ENCODE data around the gene TRMT112.
A peak's percentile ranks its signal among the peaks of the same experiment; 100 is the strongest.

The TRMT112 gene

DNA sequence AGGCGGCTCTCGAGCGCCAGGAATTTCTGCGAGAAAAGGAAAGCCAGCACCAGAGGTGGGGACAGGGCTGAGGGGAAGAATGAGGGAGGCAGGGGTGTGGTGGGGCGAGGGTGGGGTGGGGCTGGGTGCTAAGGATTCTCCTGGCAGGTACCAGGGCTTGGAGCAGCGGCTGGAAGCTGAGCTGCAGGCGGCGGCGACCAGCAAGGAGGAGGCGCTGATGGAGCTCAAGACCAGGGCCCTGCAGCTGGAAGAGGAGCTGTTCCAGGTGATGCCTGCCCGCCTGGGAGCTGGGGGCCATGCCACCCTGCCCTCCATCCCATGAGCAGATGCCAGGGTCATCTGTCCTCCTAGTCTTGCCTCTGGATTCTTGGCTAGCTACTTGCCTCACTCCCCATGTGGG, 32.0 kb upstream of the TRMT112 start:
- DNase-seq: no peak

DNA sequence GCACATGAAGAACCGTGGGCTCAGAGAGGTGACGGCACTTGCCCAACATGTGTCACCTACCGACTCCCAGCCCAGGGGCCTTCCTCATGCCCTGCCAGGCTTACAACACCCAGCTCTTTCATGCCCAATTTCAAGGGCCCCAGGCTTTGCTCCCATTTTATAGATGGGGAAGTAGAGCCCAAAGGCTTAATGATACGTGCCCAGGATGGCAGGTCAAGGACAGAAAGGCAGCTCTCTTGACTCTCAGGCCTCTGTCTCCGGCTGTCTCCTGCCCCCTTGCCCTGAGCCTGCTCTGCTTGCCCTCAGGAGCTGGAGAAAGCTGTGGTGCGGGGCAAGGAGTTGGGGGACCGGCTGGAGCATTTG, 31.6 kb upstream of the TRMT112 start:
- no peak for DNase-seq

DNA sequence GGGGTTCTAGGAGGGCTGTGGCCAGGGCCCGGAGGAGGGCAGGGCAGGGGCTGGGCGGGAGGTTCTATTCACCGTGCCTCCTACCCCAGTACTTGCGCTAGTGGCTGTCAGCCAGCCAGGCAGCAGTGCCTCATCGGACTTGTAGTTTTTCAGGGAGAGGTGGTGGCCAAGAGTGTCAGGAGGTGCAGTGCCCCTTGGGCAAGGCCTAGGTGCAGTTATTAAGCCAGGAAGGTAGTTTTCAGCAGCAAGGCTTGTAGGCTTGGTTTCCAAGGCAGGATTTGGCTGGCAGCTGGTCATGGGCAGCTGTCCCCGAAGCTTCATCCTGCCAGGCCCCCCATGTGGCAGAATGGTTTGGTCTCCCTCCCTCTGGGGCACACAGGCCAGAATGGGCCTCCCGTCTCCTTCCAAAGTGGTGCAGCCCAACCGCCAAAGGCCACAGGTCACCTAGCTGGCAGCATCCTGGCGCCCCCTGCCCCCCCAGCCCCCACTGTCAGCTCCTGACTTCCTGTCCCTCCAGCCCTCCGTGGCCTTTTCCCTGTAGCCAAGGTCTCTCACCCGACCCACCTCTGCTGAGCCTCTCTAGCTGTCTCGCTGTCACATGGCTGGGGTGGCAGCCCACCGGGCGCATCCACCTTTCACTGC, 31.1 kb upstream of the TRMT112 start:
- DNase-seq: no peak

DNA sequence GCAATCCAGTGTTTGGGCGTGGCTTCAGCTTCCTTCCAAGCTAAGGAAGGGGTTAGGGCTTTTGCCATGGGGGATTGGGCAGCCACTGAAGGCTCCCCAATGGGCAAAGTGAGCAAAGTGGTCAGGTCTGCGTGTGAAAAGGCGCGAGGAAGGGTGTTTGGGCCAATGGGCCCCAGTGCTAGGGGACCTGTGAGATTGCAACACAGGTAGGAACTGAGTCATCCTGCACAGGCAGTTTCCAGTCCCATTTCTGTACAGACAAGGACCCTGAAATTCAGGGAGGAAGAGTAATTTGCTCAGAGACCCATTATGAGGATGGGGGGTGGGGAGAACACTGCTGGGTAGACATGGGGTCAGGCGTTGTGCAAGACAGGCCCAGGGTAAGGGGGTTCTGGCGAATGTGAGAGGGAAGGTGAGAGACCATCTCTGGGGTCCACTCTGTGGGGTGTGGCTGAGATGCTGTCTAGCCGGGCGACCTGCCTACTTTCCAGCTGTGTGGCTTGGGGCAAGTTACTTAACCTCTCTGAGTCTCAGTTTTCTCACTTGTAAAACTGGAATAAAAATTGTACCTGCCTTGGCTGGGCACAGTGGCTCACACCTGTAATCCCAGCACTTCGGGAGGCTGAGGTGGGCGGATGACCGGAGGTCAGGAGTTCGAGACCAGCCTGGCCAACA, 30.0 kb upstream of the TRMT112 start:
- DNase-seq: no peak

DNA sequence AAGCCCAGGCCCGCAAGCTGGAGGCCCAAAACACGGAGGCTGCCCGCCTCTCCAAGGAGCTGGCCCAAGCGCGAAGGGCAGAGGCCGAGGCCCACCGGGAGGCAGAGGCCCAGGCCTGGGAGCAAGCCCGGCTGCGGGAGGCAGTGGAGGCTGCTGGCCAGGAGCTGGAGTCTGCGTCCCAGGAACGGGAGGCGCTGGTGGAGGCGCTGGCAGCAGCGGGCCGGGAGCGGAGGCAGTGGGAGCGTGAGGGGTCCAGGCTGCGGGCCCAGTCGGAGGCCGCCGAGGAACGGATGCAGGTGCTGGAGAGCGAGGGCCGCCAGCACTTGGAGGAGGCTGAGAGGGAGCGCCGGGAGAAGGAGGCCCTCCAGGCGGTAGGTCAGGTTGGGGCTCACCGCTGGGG, 27.4 kb upstream of the TRMT112 start:
- DNase-seq: no peak

DNA sequence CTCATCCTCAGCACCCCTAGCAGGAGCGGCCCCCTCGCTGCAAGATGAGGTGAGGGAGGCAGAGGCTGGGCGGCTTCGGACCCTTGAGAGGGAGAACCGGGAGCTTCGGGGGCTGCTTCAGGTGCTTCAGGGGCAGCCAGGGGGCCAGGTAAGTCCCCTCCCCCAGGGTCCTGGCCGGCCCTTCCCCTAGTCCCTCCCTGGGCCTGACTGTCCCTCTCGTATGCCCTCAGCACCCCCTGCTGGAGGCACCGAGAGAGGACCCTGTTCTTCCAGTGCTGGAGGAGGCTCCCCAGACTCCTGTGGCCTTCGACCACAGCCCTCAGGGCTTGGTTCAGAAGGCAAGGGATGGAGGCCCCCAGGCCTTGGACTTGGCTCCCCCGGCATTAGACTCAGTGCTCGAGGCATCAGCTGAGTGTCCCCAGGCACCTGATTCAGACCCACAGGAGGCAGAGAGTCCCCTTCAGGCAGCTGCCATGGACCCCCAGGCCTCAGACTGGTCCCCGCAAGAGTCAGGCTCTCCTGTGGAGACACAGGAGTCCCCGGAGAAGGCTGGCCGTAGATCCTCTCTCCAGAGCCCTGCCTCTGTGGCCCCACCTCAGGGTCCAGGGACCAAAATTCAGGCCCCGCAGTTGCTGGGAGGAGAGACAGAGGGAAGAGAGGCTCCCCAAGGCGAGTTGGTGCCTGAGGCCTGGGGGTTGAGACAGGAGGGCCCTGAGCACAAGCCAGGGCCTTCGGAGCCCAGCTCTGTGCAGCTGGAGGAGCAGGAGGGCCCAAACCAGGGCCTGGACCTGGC, 26.6 kb upstream of the TRMT112 start:
- DNase-seq: no peak

DNA sequence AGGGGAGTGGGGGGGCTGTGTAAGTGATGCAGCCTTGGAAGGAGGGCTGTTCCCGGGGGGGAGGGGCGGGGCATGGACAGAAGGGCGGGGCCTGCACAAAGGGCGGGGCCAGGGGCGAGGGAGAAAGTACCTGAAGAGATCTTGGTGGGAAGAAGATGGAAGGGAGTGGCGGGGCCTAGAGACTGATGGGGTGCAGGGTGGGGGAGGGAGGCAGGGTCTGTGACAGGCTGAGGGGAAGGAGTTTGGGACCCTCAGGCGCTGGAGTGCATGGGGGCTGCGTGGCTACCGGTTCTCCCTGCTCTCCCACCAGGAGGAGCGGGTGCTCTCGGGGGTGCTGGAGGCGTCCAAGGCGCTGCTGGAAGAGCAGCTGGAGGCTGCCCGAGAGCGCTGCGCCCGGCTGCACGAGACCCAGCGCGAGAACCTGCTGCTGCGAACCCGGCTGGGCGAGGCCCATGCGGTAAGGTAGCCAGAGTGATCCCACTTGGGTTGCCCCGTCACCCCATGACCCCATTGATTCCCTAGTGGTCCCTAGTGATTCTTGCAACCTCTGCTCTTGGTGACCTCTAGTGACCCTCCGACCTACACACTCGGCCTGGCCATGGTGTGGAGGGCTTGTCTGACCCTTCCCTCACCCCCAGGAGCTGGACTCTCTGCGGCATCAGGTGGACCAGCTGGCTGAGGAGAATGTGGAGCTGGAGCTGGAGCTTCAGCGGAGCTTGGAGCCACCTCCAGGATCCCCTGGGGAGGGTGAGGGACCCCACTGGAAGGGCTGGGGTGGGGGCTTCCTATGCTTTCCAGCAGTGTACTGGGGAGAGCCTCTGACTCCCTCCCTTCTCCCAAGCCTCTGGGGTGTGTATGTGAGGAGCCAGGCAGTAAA, 25.7 kb upstream of the TRMT112 start:
- DNase-seq: no peak

DNA sequence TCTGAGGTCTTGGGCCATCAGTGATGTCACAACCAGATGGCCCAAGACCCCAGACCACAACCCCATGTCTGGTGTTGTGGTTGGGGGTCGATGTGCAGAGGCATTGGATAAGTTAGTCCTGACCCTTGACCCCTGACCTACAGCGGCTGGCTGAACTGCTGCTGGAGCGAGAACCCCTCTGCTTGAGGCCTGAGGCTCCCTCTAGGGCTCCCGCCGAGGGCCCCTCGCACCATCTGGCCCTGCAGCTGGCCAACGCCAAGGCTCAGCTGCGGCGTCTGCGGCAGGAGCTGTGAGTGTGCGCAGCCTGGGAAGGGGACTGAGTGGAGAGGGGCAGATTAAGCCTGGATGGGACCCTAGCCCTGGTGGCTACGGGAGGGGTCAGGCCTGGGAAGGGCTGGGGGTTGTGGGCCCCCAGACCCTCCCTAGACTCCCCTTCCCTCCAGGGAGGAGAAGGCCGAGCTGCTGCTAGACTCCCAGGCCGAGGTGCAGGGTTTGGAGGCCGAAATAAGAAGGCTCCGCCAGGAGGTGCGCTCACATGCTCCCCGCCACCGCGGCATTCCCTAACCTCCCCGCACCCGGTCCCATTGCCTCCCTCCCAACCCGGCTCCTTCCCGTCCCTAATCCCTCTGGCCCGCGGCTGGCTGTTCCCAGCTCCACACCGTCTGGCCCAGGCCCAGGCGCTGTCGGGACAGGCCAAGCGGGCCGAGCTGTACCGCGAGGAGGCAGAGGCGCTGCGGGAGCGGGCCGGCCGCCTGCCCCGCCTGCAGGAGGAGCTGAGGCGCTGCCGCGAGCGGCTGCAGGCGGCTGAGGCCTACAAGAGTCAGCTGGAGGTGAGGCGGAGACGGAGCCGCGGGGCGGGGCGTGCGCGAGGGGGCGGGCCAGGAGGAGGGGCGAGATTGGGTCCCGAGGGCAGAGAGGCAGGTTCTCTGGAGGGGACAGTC, 24.8 kb upstream of the TRMT112 start:
- DNase-seq: peak; percentile 13

DNA sequence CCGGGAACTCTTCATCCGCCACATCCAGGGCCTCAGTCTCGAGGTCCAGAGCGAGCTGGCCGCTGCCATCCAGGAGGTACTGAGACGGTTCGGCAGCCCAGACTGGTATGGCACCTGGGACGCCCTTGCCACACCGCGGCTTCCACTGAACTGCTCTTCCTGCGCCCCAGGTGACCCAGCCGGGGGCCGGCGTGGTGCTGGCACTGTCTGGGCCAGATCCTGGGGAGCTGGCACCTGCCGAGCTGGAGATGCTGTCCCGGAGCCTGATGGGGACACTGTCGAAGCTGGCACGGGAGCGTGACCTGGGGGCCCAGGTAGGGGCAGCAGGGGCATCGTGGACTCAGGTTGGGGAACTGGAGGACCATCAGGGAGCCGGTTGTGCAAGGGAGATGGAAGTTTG, 24.1 kb upstream of the TRMT112 start:
- no peak for DNase-seq

DNA sequence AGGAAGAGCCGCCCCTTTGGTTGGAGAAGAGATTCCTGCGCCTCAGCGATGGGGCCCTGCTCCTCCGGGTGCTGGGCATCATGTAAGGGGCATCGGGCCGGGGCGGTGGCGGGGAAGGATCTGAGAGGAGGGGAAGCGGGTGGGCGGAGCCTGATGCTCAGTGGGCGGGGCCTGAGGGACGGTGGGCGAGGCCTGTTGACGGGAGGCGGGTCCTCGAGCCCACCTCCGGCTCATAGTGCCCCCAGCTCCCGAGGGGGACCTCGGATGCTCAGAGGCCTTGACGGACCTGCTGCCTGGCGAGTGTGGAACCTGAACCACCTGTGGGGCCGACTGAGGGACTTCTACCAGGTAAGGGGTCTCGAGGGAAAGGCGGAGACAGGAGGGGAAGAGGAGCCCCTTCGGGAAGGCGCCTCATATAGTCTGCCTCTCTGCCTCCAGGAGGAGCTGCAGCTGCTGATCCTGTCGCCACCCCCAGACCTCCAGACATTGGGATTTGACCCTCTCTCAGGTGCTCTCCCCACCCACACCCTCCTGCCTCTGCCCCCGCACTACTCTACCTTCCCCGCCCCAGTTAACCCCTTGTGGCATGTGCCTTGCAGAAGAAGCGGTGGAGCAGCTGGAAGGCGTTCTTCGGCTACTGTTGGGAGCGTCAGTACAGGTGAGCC, 23.4 kb upstream of the TRMT112 start:
- no peak for DNase-seq

DNA sequence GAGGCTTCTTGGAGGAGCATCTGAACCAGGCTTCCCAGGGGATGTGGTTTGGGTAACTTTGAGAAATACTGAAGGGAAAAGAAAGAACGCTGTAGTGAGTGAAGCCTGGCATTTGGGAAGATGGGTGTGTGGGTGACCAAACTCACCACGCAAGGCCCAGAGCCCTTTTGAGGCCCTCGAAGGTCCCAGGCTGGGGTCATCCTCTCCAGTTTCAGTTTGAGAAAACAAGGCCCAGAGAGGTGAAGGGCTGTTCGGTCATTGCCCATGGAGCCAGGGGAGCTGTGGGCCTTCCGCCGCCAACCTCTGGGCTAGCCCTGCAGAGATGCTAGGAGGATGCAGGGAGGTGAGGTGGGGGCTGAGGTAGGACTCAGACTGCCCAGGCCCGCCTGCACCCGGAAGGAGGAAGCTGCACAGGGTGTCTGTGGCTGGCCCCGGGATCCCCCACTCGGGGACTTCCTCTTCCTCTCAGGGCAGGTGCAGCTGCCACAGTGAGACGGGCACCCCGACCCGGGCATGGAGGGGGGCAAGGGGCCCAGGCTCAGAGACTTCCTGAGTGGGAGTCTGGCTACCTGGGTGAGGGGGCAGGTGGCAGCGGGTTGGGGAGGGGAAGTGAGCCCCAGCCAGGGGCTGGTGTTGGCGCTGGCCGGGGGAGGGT, 22.5 kb upstream of the TRMT112 start, which contains the start of gene CCDC88B:
Gene CCDC88B, plus strand, starts transcription at position 451 of the 655 bp plus-strand sequence. Its CDS starts 63 bp downstream, at position 514.
- DNase-seq: no peak

DNA sequence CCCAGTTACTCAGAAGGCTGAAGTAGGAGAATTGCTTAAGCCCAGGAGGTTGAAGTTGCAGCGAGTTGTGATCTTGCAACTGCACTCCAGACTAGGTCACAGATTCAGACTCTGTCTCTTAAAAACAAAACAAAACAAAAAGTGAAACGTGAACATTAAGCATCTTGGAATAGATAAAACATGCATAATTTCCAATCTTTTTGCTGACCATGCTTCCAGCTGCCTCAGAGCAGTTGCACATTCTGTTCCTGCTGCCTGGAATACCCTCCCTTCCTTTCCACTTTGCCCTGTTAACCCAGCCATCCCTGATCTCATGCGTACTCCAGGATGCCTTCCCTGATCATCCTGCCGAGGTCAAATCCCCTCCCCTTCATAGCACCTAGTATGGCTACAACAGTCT, 21.9 kb upstream of the TRMT112 start:
- DNase-seq: no peak

DNA sequence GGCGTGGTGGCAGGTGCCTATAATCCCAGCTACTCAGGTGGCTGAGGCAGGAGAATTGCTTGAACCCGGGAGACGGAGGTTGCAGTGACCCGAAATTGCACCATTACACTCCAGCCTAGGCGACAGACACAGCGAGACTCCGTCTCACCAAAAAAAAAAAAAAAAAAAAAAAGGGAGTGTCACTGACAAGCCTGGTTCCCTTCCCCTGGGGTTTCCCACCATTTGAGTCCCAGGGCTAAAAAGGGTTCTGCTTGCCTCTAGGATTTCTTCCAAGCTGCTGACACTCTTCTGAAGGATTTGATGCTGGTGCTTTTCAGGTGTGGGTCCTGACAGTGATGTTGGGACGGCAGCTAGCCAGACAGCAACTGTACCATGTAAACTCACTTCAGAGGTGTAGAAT, 21.4 kb upstream of the TRMT112 start:
- no peak for DNase-seq

DNA sequence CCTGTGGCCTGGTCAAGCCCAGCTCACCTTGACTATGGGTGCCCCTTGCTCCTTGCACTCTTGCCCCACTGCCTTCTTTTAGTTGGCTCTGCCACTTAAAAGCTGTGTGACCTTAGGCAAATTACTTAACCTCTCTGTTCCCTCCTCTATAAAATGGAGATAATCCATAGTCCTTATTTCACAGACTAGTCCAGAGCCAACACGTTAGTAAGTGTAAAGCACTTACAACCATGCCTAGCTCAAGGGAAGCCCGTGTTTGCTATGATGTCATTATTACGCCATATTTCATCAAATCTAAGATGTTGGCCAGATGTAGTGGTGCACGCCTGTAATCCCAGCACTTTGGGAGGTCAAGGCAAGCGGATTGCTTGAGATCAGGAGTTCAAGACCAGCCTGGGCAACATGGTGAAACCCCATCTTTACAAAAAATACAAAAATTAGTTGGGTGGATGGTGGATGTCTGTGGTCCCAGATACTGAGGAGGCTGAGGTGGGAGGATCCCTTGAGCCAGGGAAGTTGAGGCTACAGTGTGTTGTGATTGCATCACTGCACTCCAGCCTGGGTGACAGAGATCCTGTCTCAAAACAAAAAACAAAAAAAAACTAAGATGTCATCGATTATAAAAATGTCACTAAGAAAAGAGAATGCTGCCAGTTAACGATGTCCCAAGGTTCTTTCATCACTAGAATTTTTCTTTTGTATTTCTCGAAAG, 20.3 kb upstream of the TRMT112 start:
- no peak for DNase-seq

DNA sequence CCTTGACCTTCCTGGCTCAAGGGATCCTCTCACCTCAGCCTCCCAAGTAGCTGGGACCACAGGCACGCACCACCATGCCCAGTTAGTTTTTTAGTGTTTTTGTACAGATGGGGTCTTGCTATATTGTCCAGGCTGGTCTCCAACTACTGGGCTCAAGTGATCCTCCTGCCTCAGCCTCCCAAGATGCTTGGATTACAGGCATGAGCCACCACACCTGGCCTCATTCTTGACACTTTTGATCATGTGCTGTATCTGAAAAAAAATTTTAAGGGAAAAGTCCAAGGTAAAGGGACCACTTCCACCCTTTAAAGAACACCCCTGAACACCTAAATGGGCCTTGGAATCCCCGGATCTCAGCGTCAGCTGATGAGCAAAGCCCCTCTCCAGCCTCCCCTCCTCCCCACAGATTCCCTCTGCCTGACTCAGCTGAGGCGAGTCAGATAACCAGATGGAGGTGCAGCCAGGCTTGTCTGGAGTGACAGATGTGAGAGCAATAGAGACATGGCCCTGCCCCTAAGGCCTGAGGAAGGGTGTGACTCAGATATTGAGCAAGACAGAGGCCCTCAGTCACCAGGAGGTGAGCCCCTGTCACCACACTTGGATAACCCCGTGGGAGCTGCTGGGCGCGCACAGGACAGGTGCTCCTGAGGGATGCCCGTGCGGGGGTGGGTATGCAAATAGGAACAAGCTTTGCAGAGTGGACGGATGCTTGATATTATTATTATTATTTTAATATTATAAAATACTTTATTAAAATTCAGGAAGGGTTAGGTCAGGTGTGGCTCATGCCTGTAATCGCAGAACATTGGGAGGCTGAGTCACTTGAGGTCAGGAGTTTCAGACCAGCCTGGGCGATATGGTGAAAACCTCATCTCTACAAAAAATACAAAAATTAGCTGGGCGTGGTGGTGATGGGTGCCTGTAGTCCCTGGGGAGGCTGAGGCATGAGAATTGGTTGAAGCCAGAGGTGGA, 17.7 kb upstream of the TRMT112 start:
- no peak for DNase-seq

DNA sequence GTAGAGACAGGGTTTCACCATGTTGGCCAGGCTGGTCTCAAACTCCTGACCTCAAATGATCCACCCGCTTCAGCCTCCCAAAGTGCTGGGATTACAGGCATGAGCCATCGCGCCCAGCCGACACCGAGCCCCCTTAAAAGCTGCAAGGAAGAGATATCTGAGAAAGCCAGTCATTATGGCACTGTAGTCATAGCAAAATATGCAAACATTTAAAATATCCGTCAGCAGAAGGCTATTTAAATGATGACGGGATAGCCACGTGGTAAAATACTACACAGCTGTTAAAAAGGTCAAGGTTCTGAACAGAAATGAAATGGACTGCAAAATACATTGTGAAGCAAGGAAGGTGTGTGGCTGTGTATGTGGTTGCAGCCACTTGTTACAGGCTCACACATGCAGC, 16.2 kb upstream of the TRMT112 start:
- no peak for DNase-seq

DNA sequence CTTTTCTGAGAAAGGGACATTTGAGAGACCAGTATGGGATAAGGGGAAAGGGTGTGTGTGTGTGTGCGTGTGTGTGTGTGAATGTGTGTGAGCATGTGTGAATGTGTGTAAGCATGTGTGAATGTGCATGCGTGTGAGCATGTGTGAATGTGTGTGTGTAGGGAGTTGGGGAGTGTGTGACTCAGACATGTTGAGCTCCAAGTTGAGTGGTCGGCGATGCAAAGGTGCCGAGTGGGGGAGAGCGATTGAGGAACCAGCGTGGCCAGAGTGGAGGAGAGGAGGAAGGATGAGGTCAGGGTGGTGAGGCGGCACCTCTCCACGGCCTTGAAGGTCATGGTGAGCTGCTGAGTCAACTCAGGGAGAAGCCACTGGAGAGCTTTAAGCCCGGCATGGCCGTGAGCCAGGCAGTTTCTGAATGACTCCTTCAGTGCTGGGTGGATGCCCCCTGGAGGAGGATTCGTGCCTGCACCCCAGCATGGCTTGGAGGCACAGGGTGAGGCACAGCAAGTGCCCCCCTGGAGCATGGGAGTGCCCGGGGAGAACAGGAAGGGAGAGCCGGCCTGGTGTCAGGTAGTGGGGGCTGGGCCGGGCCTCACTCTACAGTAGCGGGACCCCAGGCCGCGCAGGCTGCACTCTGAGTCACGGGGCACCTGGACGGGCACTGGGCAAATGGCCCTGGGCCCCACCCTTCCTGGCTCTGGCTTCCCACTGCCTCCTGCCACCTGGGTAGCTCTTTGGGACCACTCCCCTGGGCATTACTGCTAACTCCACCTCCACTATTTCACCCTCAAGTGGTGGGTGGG, 14.4 kb upstream of the TRMT112 start:
- DNase-seq: no peak

DNA sequence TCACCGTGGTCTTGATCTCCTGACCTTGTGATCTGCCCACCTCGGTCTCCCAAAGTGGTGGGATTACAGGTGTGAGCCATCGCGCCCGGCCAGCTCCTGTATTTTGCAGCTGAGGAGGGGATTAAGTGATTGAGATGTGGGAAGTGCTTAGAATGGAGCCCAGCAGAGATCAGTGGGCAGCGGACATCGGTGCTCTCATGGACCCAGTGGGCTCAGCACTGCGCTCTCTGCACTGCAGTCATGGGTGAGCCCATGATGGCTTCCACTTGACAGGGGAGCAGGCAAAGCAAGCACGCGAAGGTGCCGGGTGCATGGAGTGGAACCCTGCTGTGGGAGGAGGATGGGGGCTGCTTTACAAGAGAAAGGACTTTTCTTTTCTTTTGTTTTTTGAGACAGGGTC, 13.5 kb upstream of the TRMT112 start:
- DNase-seq: no peak
